Heart left ventricle (tissue), 13 donors: ENCODE measurements around the gene IRS4.

ENCODE experiments used
- POLR2A ChIP-seq, 2 donors: fragments of 450-650 bp; IDR thresholded peaks; one replicate each; pipeline ENCODE4 v1.6.1; 2017; ENCODE audit warnings: antibody characterized with exemption in 2 of 2, mild to moderate bottlenecking in 2 of 2, moderate library complexity in 2 of 2
- TF ChIP-seq, protein P1 (sequence below), 12 donors: fragments of 200-600 bp; sonication (generic) in 4 of 12; IDR thresholded peaks; one replicate each; pipeline versions ENCODE4 v1.5.0 to v1.8.0; 2018 to 2022; ENCODE audit warnings: antibody characterized with exemption in 12 of 12, mild to moderate bottlenecking in 5 of 12
- donor health status: ischemic (EF 13 %, LVEDD 7.1; RV severe dilation, severe dysfunction).
- donor health status: DM: no; HTN: yes; CAD: no.
- donor health status: DM: no; HTN: no; CAD: no.
- donor health status: ischemic (EF 25% LVEDD 6.9; RV normal size, moderate dysfunction).
- donor health status: ischemic (EF 25% LVEDD 5.7; RV mildly dilated, moderate dysfunction).
- donor health status: ischemic (EF 35%, LVEDD 5.7; RV mildly dilated, moderate dysfunction).
- donor health status: nonischemic (EF 11% LVEDD 7.7; RV severe dilation, severe dysfunction).
- donor health status: DM: yes; HTN: yes; CAD: no.
- donor health status: PGD.
- donor health status: ischemic (EF 29% LVEDD 5.4; RV normal size, mild dysfunction).
- donor health status: nonischemic (EF 23%, LVEDD 6.1; RV moderate dilation, normal function).

DNA sequence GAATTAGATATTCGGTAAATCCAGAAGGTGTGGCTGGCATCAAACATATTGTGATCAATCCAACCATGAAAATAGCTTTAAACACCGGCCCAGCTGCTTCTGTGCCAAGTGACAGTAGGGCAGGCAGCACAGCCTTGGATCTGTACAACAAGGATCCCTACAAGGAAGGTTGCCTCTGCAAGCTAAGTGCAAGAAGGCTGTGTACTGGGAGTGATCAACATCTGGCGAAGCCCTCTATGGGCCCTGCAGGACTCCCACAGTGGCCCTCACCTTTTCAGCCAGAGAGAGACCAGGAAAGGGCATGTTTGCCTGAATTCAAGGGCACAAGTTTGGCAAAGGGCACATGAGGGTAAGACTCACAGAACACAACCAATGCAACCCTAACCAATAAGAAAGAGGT, 9.6 kb downstream of the IRS4 start:
- TF ChIP-seq, protein P1, sequence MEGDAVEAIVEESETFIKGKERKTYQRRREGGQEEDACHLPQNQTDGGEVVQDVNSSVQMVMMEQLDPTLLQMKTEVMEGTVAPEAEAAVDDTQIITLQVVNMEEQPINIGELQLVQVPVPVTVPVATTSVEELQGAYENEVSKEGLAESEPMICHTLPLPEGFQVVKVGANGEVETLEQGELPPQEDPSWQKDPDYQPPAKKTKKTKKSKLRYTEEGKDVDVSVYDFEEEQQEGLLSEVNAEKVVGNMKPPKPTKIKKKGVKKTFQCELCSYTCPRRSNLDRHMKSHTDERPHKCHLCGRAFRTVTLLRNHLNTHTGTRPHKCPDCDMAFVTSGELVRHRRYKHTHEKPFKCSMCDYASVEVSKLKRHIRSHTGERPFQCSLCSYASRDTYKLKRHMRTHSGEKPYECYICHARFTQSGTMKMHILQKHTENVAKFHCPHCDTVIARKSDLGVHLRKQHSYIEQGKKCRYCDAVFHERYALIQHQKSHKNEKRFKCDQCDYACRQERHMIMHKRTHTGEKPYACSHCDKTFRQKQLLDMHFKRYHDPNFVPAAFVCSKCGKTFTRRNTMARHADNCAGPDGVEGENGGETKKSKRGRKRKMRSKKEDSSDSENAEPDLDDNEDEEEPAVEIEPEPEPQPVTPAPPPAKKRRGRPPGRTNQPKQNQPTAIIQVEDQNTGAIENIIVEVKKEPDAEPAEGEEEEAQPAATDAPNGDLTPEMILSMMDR (IDR thresholded peaks at IDR 0.05), result no peak
- no peak for TF ChIP-seq POLR2A (IDR thresholded peaks at IDR 0.05)
